ENCODE results near the gene WDR82. TPM values are rescaled to one million over a fixed set of nuclear protein-coding genes. Genes with fewer than 3 reads are reported as not detected.

The WDR82 gene
- total and polyA plus RNA-seq, 10 of the 15 experiments (the other 5 are each of a cell fraction or from before 2014, with no cell fraction given), result 10.1 to 82.4 (median 48.7) TPM

- TF ChIP-seq MTA3 (IDR thresholded peaks at IDR 0.05; ENCODE audit: borderline replicate concordance, low read length), result peak; percentile 83; the same call in 1 of the 2 replicates
- no peak for TF ChIP-seq ZZZ3 (IDR thresholded peaks at IDR 0.05; ENCODE audit: control insufficient read depth, insufficient read length, low read depth)
- no peak for TF ChIP-seq RCOR1 (conservative IDR thresholded peaks at IDR 0.05; ENCODE audit: low read depth, low read length)
- TF ChIP-seq, protein P1, sequence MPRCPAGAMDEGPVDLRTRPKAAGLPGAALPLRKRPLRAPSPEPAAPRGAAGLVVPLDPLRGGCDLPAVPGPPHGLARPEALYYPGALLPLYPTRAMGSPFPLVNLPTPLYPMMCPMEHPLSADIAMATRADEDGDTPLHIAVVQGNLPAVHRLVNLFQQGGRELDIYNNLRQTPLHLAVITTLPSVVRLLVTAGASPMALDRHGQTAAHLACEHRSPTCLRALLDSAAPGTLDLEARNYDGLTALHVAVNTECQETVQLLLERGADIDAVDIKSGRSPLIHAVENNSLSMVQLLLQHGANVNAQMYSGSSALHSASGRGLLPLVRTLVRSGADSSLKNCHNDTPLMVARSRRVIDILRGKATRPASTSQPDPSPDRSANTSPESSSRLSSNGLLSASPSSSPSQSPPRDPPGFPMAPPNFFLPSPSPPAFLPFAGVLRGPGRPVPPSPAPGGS (IDR thresholded peaks at IDR 0.05; ENCODE audit: borderline replicate concordance, insufficient read depth, low read depth, low read length, poor library complexity, severe bottlenecking), result peak; percentile 95
- TF ChIP-seq POLR2AphosphoS5 (IDR thresholded peaks at IDR 0.05; ENCODE audit: low read length), result peak; percentile 76
- no peak for TF ChIP-seq TAF1 (IDR thresholded peaks at IDR 0.05; ENCODE audit: borderline replicate concordance, low read depth, low read length)
- peak; percentile 42 for TF ChIP-seq SP1 (IDR thresholded peaks at IDR 0.05; ENCODE audit: low read depth, low read length)
- TF ChIP-seq HDGF (IDR thresholded peaks at IDR 0.05), result peak; percentile 91
- TF ChIP-seq PML (IDR thresholded peaks at IDR 0.05; ENCODE audit: low read length), result peak; percentile 83; the same call in 1 of the 2 replicates
- peak in 1 of 2 experiments; percentile 90; a peak in 2 of 4 replicates for TF ChIP-seq ETV6 (conservative IDR thresholded peaks at IDR 0.05 in 1 of 2, IDR thresholded peaks at IDR 0.05 in 1 of 2; ENCODE audit: borderline replicate concordance in 1 of 2, low read depth in 1 of 2)
- TF ChIP-seq ATF7 (IDR thresholded peaks at IDR 0.05; ENCODE audit: low read depth), result peak; percentile 92
- TF ChIP-seq, protein P2, sequence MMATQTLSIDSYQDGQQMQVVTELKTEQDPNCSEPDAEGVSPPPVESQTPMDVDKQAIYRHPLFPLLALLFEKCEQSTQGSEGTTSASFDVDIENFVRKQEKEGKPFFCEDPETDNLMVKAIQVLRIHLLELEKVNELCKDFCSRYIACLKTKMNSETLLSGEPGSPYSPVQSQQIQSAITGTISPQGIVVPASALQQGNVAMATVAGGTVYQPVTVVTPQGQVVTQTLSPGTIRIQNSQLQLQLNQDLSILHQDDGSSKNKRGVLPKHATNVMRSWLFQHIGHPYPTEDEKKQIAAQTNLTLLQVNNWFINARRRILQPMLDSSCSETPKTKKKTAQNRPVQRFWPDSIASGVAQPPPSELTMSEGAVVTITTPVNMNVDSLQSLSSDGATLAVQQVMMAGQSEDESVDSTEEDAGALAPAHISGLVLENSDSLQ (IDR thresholded peaks at IDR 0.05), result peak; percentile 21; the same call in 1 of the 2 replicates
- TF ChIP-seq CREM (IDR thresholded peaks at IDR 0.05; ENCODE audit: low read depth), result peak; percentile 83
- no peak for TF ChIP-seq CHD1 (IDR thresholded peaks at IDR 0.05; ENCODE audit: low read depth, low read length)
- TF ChIP-seq, protein P3, sequence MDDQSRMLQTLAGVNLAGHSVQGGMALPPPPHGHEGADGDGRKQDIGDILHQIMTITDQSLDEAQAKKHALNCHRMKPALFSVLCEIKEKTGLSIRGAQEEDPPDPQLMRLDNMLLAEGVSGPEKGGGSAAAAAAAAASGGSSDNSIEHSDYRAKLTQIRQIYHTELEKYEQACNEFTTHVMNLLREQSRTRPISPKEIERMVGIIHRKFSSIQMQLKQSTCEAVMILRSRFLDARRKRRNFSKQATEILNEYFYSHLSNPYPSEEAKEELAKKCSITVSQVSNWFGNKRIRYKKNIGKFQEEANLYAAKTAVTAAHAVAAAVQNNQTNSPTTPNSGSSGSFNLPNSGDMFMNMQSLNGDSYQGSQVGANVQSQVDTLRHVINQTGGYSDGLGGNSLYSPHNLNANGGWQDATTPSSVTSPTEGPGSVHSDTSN (IDR thresholded peaks at IDR 0.05; ENCODE audit: insufficient replicate concordance, low read depth, low read length), result no peak
- no peak for TF ChIP-seq USF2 (IDR thresholded peaks at IDR 0.05; ENCODE audit: borderline replicate concordance, low read depth, low read length)
- no peak for TF ChIP-seq FOXK2 (IDR thresholded peaks at IDR 0.05)
- no peak for TF ChIP-seq SKIL (IDR thresholded peaks at IDR 0.05; ENCODE audit: low read depth, poor library complexity, severe bottlenecking)
- TF ChIP-seq HCFC1 (IDR thresholded peaks at IDR 0.05; ENCODE audit: low read length), result no peak
- no peak for TF ChIP-seq CBX3 (IDR thresholded peaks at IDR 0.05; ENCODE audit: borderline replicate concordance, low read depth)
- peak; percentile 85 for TF ChIP-seq IKZF1 (conservative IDR thresholded peaks at IDR 0.05)
- TF ChIP-seq DPF2 (IDR thresholded peaks at IDR 0.05), result peak; percentile 91
These were observed 24.8 kb downstream of the WDR82 start (continued) for GRCh38 chr3:52253314-52254304.
